Gastrocnemius medialis (tissue), 4 donors: ENCODE measurements around the gene CIDEA.

Source experiments
- CTCF ChIP-seq, 5 experiments: fragments of 450-650 bp in 3 of 5; fragments of 200-600 bp in 2 of 5; sonication (generic) in 2 of 5; IDR thresholded peaks in 4 of 5; conservative IDR thresholded peaks in 1 of 5; 1 replicate in 4 of 5; 2 replicates in 1 of 5; pipeline ENCODE4 v1.5.1; 2016 to 2019; ENCODE audit warnings: antibody characterized with exemption in 5 of 5, mild to moderate bottlenecking in 3 of 5, moderate library complexity in 3 of 5
- POLR2A ChIP-seq, 2 donors: fragments of 450-650 bp; IDR thresholded peaks; one replicate each; pipeline ENCODE4 v1.6.1; 2017; ENCODE audit warnings: antibody characterized with exemption in 2 of 2, mild to moderate bottlenecking in 2 of 2, moderate library complexity in 2 of 2

DNA sequence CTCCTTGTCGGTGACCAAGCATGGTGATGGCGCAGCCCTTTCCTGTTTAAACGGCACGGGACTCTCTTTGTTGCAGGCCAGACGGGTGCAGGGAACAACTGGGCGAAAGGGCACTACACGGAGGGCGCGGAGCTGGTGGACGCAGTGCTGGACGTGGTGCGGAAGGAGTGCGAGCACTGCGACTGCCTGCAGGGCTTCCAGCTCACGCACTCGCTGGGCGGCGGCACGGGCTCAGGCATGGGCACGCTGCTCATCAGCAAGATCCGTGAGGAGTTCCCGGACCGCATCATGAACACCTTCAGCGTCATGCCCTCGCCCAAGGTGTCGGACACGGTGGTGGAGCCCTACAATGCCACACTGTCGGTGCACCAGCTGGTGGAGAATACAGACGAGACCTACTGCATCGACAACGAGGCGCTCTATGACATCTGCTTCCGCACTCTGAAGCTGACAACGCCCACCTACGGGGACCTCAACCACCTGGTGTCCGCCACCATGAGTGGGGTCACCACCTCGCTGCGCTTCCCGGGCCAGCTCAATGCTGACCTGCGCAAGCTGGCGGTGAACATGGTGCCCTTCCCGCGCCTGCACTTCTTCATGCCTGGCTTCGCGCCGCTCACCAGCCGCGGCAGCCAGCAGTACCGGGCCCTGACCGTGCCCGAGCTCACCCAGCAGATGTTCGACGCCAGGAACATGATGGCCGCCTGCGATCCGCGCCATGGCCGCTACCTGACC lies 71.0 kb downstream of the CIDEA start:
- TF ChIP-seq CTCF (IDR thresholded peaks at IDR 0.05 in 4 of 5, conservative IDR thresholded peaks at IDR 0.05 in 1 of 5) (no peak), POLR2A (IDR thresholded peaks at IDR 0.05) (no peak)
